GM19455 (cell line): ENCODE measurements around the gene DGLUCY.
"Not testable (repeated sequence)": the region's sequence is repeated elsewhere in the genome, so short reads cannot be mapped to it uniquely, and the experiment has no call there.

Source experiments
- ATAC-seq: cut with Tn5 transposase; IDR thresholded peaks from one replicate; pipeline ENCODE4 v1.9.1; 2021; ENCODE audit not compliant: unreplicated experiment

Gene DGLUCY

GRCh38 chr14:91164676-91165075 is 50.8 kb downstream of the DGLUCY start:
- no peak for ATAC-seq

- ATAC-seq: no peak
Measured at GRCh38 chr14:91167380-91167770, 53.5 kb downstream of the DGLUCY start.

- no peak for ATAC-seq
Measured at GRCh38 chr14:91169951-91170350, 56.1 kb downstream of the DGLUCY start.

- ATAC-seq: no peak
Measured at GRCh38 chr14:91170504-91171121, 56.7 kb downstream of the DGLUCY start.

- no peak for ATAC-seq
Measured at GRCh38 chr14:91171291-91171690, 57.4 kb downstream of the DGLUCY start.

GRCh38 chr14:91173221-91173670 is 59.4 kb downstream of the DGLUCY start:
- ATAC-seq: no peak

GRCh38 chr14:91173904-91174303 is 60.0 kb downstream of the DGLUCY start:
- ATAC-seq: no peak

GRCh38 chr14:91175291-91176201 is 61.7 kb downstream of the DGLUCY start:
- no peak for ATAC-seq

GRCh38 chr14:91177073-91178034 is 63.5 kb downstream of the DGLUCY start:
- ATAC-seq: no peak

- ATAC-seq: no peak
Measured at GRCh38 chr14:91180611-91181010, 66.7 kb downstream of the DGLUCY start.

- not testable (repeated sequence) for ATAC-seq
Measured at GRCh38 chr14:91182753-91183152, 68.9 kb downstream of the DGLUCY start.

GRCh38 chr14:91184559-91184958 is 70.7 kb downstream of the DGLUCY start:
- ATAC-seq: no peak

GRCh38 chr14:91185721-91186120 is 71.8 kb downstream of the DGLUCY start:
- no peak for ATAC-seq

- no peak for ATAC-seq
Measured at GRCh38 chr14:91186515-91187066, 72.7 kb downstream of the DGLUCY start.

- no peak for ATAC-seq
Measured at GRCh38 chr14:91187271-91187670, 73.4 kb downstream of the DGLUCY start.

GRCh38 chr14:91190853-91191252 is 77.0 kb downstream of the DGLUCY start:
- ATAC-seq: no peak

- ATAC-seq: no peak
Measured at GRCh38 chr14:91193069-91193468, 79.2 kb downstream of the DGLUCY start.

GRCh38 chr14:91195881-91196280 is 82.0 kb downstream of the DGLUCY start:
- ATAC-seq: no peak

GRCh38 chr14:91197631-91198030 is 83.8 kb downstream of the DGLUCY start:
- no peak for ATAC-seq

- not testable (repeated sequence) for ATAC-seq
Measured at GRCh38 chr14:91200802-91201201, 86.9 kb downstream of the DGLUCY start.
